Measurements from ENCODE around the gene CARD11.

The CARD11 gene

GRCh38 chr7:2982401-2982800, 61.3 kb downstream of the CARD11 start:
- DNase-seq (ENCODE audit: low read depth) = no peak

- no peak for DNase-seq (ENCODE audit: low read depth)
Measured at GRCh38 chr7:2981103-2981480, 62.6 kb downstream of the CARD11 start.

- peak; percentile 6 for DNase-seq (ENCODE audit: low read depth)
Measured at GRCh38 chr7:2980401-2981102, 63.1 kb downstream of the CARD11 start.

GRCh38 chr7:2979951-2980350, 63.7 kb downstream of the CARD11 start:
- DNase-seq (ENCODE audit: low read depth) = no peak

GRCh38 chr7:2979201-2979631, 64.5 kb downstream of the CARD11 start:
- DNase-seq (ENCODE audit: low read depth) = no peak

GRCh38 chr7:2978408-2978807, 65.3 kb downstream of the CARD11 start:
- DNase-seq (ENCODE audit: low read depth) = peak; percentile 60

- no peak for DNase-seq (ENCODE audit: low read depth)
Measured at GRCh38 chr7:2975821-2976371, 67.8 kb downstream of the CARD11 start.

- no peak for DNase-seq (ENCODE audit: low read depth)
Measured at GRCh38 chr7:2974093-2974819, 69.4 kb downstream of the CARD11 start.

- DNase-seq (ENCODE audit: low read depth) = no peak
Measured at GRCh38 chr7:2972835-2973161, 70.9 kb downstream of the CARD11 start.

GRCh38 chr7:2971914-2972834, 71.5 kb downstream of the CARD11 start:
- DNase-seq (ENCODE audit: low read depth) = no peak

GRCh38 chr7:2970861-2971260, 72.8 kb downstream of the CARD11 start:
- DNase-seq (ENCODE audit: low read depth) = no peak

- DNase-seq (ENCODE audit: low read depth) = no peak
Measured at GRCh38 chr7:2970307-2970664, 73.4 kb downstream of the CARD11 start.

GRCh38 chr7:2969398-2970306, 74.0 kb downstream of the CARD11 start:
- DNase-seq (ENCODE audit: low read depth) = no peak

- no peak for DNase-seq (ENCODE audit: low read depth)
Measured at GRCh38 chr7:2968616-2969397, 74.9 kb downstream of the CARD11 start.

- DNase-seq (ENCODE audit: low read depth) = no peak
Measured at GRCh38 chr7:2968176-2968575, 75.5 kb downstream of the CARD11 start.

- no peak for DNase-seq (ENCODE audit: low read depth)
Measured at GRCh38 chr7:2967705-2968104, 76.0 kb downstream of the CARD11 start.

GRCh38 chr7:2967253-2967652, 76.4 kb downstream of the CARD11 start:
- DNase-seq (ENCODE audit: low read depth) = no peak

GRCh38 chr7:2966466-2967078, 77.1 kb downstream of the CARD11 start:
- no peak for DNase-seq (ENCODE audit: low read depth)

GRCh38 chr7:2965745-2966270, 77.9 kb downstream of the CARD11 start:
- DNase-seq (ENCODE audit: low read depth) = no peak

GRCh38 chr7:2965301-2965700, 78.4 kb downstream of the CARD11 start:
- no peak for DNase-seq (ENCODE audit: low read depth)

Measured in activated gamma-delta T cell treated with anti-CD3 and anti-CD28 coated beads, Interleukin-2, amount 50 U/mL, for 16 hours (primary cell).